Common myeloid progenitor, CD34-positive (primary cell): ENCODE data around the gene POLR1E.
"Not testable (repeated sequence)": the region's sequence is repeated elsewhere in the genome, so short reads cannot be mapped to it uniquely, and the experiment has no call there.

Experiments
- CTCF ChIA-PET: fragments of 350-600 bp; sonication (Branson Sonifier 250); formaldehyde crosslinking; loops from one replicate; lab custom pipeline; 2021; ENCODE audit warnings: antibody characterized with exemption; lab: Charles Lee
- POLR2A ChIA-PET: fragments of 350-600 bp; sonication (Branson Sonifier 250); formaldehyde crosslinking; loops from one replicate; lab custom pipeline; 2021; ENCODE audit warnings: antibody characterized with exemption; lab: Charles Lee
- DNase-seq, 3 donors: peaks; one replicate each; pipeline versions ENCODE4 v3.0.0 to v3.0.0-alpha.2; 2013
- H3K27ac ChIP-seq, 2 experiments: 1 replicate in 1 of 2; 2 replicates in 1 of 2; pipeline ENCODE4 v1.7.0; 2013; ENCODE audit warnings: inconsistent platforms in 2 of 2, low read length in 2 of 2, mild to moderate bottlenecking in 2 of 2, low read depth in 1 of 2, moderate library complexity in 1 of 2; ENCODE audit not compliant: severe bottlenecking in 2 of 2, insufficient read depth in 1 of 2, poor library complexity in 1 of 2
- H3K27me3 ChIP-seq, 5 experiments: replicated peaks in 2 of 5; 1 replicate in 3 of 5; 2 replicates in 2 of 5; pipeline versions ENCODE4 v1.6.1 to v1.7.0; 2013; ENCODE audit warnings: low read length in 4 of 5, mild to moderate bottlenecking in 2 of 5, moderate library complexity in 2 of 5, inconsistent platforms in 1 of 5; ENCODE audit not compliant: insufficient read depth in 5 of 5, control insufficient read depth in 4 of 5
- H3K36me3 ChIP-seq, 4 experiments: 1 replicate in 2 of 4; 2 replicates in 2 of 4; pipeline versions ENCODE4 v1.6.1 to v1.7.0; 2013; ENCODE audit warnings: low read length in 3 of 4, control low read depth in 1 of 4, mild to moderate bottlenecking in 1 of 4; ENCODE audit not compliant: control insufficient read depth in 4 of 4, insufficient read depth in 4 of 4
- H3K4me1 ChIP-seq, 4 experiments: 1 replicate in 3 of 4; 2 replicates in 1 of 4; pipeline versions ENCODE4 v1.6.1 to v1.7.1; 2013; ENCODE audit warnings: low read length in 3 of 4, mild to moderate bottlenecking in 3 of 4, control low read depth in 1 of 4, inconsistent platforms in 1 of 4, moderate library complexity in 1 of 4; ENCODE audit not compliant: control insufficient read depth in 4 of 4, insufficient read depth in 4 of 4; ENCODE audit errors: control extremely low read depth in 1 of 4
- H3K4me3 ChIP-seq, 7 experiments: 1 replicate in 4 of 7; 2 replicates in 3 of 7; pipeline versions ENCODE4 v1.5.1 to v1.7.0; 2013; ENCODE audit warnings: mild to moderate bottlenecking in 7 of 7, low read length in 6 of 7, moderate library complexity in 6 of 7, inconsistent platforms in 2 of 7, low read depth in 2 of 7, control low read depth in 1 of 7; ENCODE audit not compliant: insufficient read depth in 4 of 7, control insufficient read depth in 1 of 7; ENCODE audit errors: extremely low read depth in 1 of 7
- H3K9me3 ChIP-seq, 5 experiments: 1 replicate in 4 of 5; 2 replicates in 1 of 5; pipeline versions ENCODE4 v1.6.1 to v1.7.1; 2013; ENCODE audit warnings: low read length in 4 of 5, mild to moderate bottlenecking in 2 of 5, inconsistent platforms in 1 of 5, low read depth in 1 of 5, moderate library complexity in 1 of 5; ENCODE audit not compliant: control insufficient read depth in 4 of 5, insufficient read depth in 2 of 5; ENCODE audit errors: control extremely low read depth in 1 of 5
- WGBS: methylation state at CpG from one replicate; pipeline ENCODE4 v1.1.5; 2013; ENCODE audit not compliant: insufficient coverage; 5-methylcytosine and 5-hydroxymethylcytosine counted together

The POLR1E gene

GRCh38 chr9:37473982-37474381 lies 11.8 kb upstream of the POLR1E start:
- H3K27me3 ChIP-seq, H3K9me3 ChIP-seq, H3K4me1 ChIP-seq, H3K4me3 ChIP-seq, DNase-seq, POLR2A ChIA-PET, H3K27ac ChIP-seq, CTCF ChIA-PET, H3K36me3 ChIP-seq: not testable (repeated sequence)
- WGBS, result 50% methylated on average over 2 of the region's 6 CpGs

- H3K4me3 ChIP-seq, result no peak overlapping the region
- ChIA-PET CTCF (no interaction called here), POLR2A (no interaction called here)
- H3K27me3 ChIP-seq, result no peaks in the 10 kb centered on the region
- peaks cover 0 to 8% (median 3%) of the 10 kb centered on the region in 5 experiments for H3K9me3 ChIP-seq
- peaks cover 0 to 8% (median 2%) of the 10 kb centered on the region in 4 experiments for H3K4me1 ChIP-seq
- no peak for DNase-seq
- WGBS, result no CpG with 5 or more reads among the region's 3 CpGs
- no peaks in the 10 kb centered on the region for H3K36me3 ChIP-seq
- H3K27ac ChIP-seq, result no peak overlapping the region
Observed at GRCh38 chr9:37474438-37474837, 11.3 kb upstream of the POLR1E start.

- ChIA-PET CTCF (no interaction called here), POLR2A (no interaction called here)
- Histone ChIP-seq H3K9me3 (peaks cover 0 to 8% (median 3%) of the 10 kb centered on the region in 5 experiments), H3K4me3 (no peak overlapping the region), H3K27ac (no peak overlapping the region), H3K4me1 (peaks cover 0 to 6% (median under 1%) of the 10 kb centered on the region in 4 experiments), H3K27me3 (peaks cover 0 to 2% (median 0%) of the 10 kb centered on the region in 5 experiments), H3K36me3 (no peaks in the 10 kb centered on the region)
- 80% methylated on average over 10 of the region's 11 CpGs for WGBS
- DNase-seq, result no peak
Observed at GRCh38 chr9:37476930-37477329, 8.8 kb upstream of the POLR1E start.

- H3K4me1 ChIP-seq, DNase-seq, POLR2A ChIA-PET, H3K27ac ChIP-seq, CTCF ChIA-PET, H3K27me3 ChIP-seq, H3K9me3 ChIP-seq, H3K36me3 ChIP-seq, H3K4me3 ChIP-seq: not testable (repeated sequence)
- 100% methylated on average over 2 of the region's 4 CpGs for WGBS
Observed at GRCh38 chr9:37477443-37477842, 8.3 kb upstream of the POLR1E start.

- WGBS, result 11% methylated on average over 1 of the region's 5 CpGs
- DNase-seq, H3K27ac ChIP-seq, H3K4me1 ChIP-seq, H3K4me3 ChIP-seq, H3K27me3 ChIP-seq, CTCF ChIA-PET, H3K36me3 ChIP-seq, POLR2A ChIA-PET, H3K9me3 ChIP-seq: not testable (repeated sequence)
Observed at GRCh38 chr9:37477987-37478619, 7.6 kb upstream of the POLR1E start.

GRCh38 chr9:37480759-37481158 lies 5.0 kb upstream of the POLR1E start:
- CTCF ChIA-PET, result interaction anchor here (1.0 to 2.7 kb wide), 6 partner anchors 10 to 98 kb away, joined by 3 to 7 read pairs (median 4); no protein-coding TSS in a partner anchor
- 91% methylated on average over 1 of the region's 3 CpGs for WGBS
- no peaks in the 10 kb centered on the region for H3K36me3 ChIP-seq

GRCh38 chr9:37486256-37486615 lies 488 bp downstream of the POLR1E start:
- CTCF ChIA-PET, result interaction anchor here (0.9 to 1.7 kb wide), 3 partner anchors 10 to 41 kb away, joined by 3 to 6 read pairs (median 3); no protein-coding TSS in a partner anchor
- POLR2A ChIA-PET, result no interaction called here

More at GRCh38 chr9:37480759-37481158, 5.0 kb upstream of the POLR1E start:
- Histone ChIP-seq H3K4me3 (no peak overlapping the region), H3K27ac (no peak overlapping the region), H3K27me3 (peaks cover 0 to 2% (median 0%) of the 10 kb centered on the region in 5 experiments), H3K9me3 (peaks cover 0 to under 1% (median 0%) of the 10 kb centered on the region in 5 experiments), H3K4me1 (peaks cover 0 to 8% (median 6%) of the 10 kb centered on the region in 4 experiments)
- POLR2A ChIA-PET, result no interaction called here
- DNase-seq, result peak in 2 of 3 donors; percentile 25 to 28

More at GRCh38 chr9:37486256-37486615, 488 bp downstream of the POLR1E start:
- peaks cover 0 to 2% (median 0%) of the 10 kb centered on the region in 5 experiments for H3K27me3 ChIP-seq
- DNase-seq, result no peak
- H3K9me3 ChIP-seq, result no peaks in the 10 kb centered on the region
- H3K36me3 ChIP-seq, result peaks cover 0 to 28% (median 14%) of the 10 kb centered on the region in 4 experiments
- H3K4me3 ChIP-seq, result peak overlapping the region; percentile 52 to 89 (median 80)
- peak overlapping the region in 1 of 2 experiments; percentile 84 for H3K27ac ChIP-seq
- peaks cover 3 to 24% (median 23%) of the 10 kb centered on the region in 4 experiments for H3K4me1 ChIP-seq
- WGBS, result 5% methylated on average over 7 of the region's 7 CpGs
